GM18502 (cell line): ENCODE data around the gene SLX4IP.
"Not testable (repeated sequence)": the region's sequence is repeated elsewhere in the genome, so short reads cannot be mapped to it uniquely, and the experiment has no call there.

Experiments used
- ATAC-seq: cut with Tn5 transposase; IDR thresholded peaks from one replicate; pipeline ENCODE4 v1.9.1; 2021; ENCODE audit warnings: mild to moderate bottlenecking; ENCODE audit not compliant: unreplicated experiment, poor library complexity

SLX4IP gene

GRCh38 chr20:10590950-10591671 lies 156.0 kb downstream of the SLX4IP start:
- no peak for ATAC-seq

GRCh38 chr20:10591946-10592521 lies 156.9 kb downstream of the SLX4IP start:
- ATAC-seq: no peak

GRCh38 chr20:10594296-10594868 lies 159.3 kb downstream of the SLX4IP start:
- ATAC-seq: no peak

- ATAC-seq: no peak
These were observed 160.2 kb downstream of the SLX4IP start for GRCh38 chr20:10595266-10595665.

- no peak for ATAC-seq
These were observed 160.9 kb downstream of the SLX4IP start for GRCh38 chr20:10595985-10596384.

- no peak for ATAC-seq
These were observed 161.6 kb downstream of the SLX4IP start for GRCh38 chr20:10596710-10597121.

- ATAC-seq: no peak
These were observed 162.5 kb downstream of the SLX4IP start for GRCh38 chr20:10597637-10598036.

- ATAC-seq: no peak
These were observed 167.2 kb downstream of the SLX4IP start for GRCh38 chr20:10602221-10602871.

GRCh38 chr20:10603378-10603777 lies 168.3 kb downstream of the SLX4IP start:
- no peak for ATAC-seq

GRCh38 chr20:10603971-10604864 lies 169.1 kb downstream of the SLX4IP start:
- no peak for ATAC-seq

GRCh38 chr20:10604865-10605440 lies 169.8 kb downstream of the SLX4IP start:
- ATAC-seq: no peak

GRCh38 chr20:10605547-10606195 lies 170.6 kb downstream of the SLX4IP start:
- ATAC-seq: no peak

GRCh38 chr20:10609276-10609675 lies 174.2 kb downstream of the SLX4IP start:
- no peak for ATAC-seq

- no peak for ATAC-seq
These were observed 174.7 kb downstream of the SLX4IP start for GRCh38 chr20:10609770-10610169.

- no peak for ATAC-seq
These were observed 175.1 kb downstream of the SLX4IP start for GRCh38 chr20:10610251-10610650.

GRCh38 chr20:10611357-10611756 lies 176.3 kb downstream of the SLX4IP start:
- peak; percentile 94 for ATAC-seq

GRCh38 chr20:10613426-10613825 lies 178.3 kb downstream of the SLX4IP start:
- ATAC-seq: not testable (repeated sequence)

GRCh38 chr20:10613911-10614310 lies 178.8 kb downstream of the SLX4IP start:
- ATAC-seq: no peak

- ATAC-seq: no peak
These were observed 181.1 kb downstream of the SLX4IP start for GRCh38 chr20:10616212-10616611.
